GM21367 (cell line): ENCODE measurements around the gene DIS3L.
"Not testable (repeated sequence)": the region's sequence is repeated elsewhere in the genome, so short reads cannot be mapped to it uniquely, and the experiment has no call there.

Experiments
- ATAC-seq: cut with Tn5 transposase; IDR thresholded peaks from one replicate; pipeline ENCODE4 v1.9.1; 2021; ENCODE audit not compliant: unreplicated experiment

Gene DIS3L

DNA sequence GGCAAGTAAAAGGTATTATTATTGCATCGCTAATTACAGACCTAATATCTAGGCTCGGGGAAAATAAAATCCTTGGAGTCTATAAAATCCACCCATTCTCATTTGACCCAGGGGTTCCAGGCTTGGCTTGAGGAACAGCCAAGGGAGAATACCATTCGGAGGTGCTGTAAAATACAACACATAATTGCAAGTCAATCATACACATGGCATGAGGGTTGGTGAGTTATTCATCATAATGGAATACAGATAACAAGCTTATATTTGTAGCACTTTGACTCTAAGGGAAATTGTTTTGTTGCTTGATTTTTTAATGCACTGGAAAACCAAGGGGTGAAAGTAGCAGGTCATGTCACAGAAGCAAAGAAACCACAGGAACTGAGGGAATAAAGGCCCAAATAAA lies 16.8 kb upstream of the DIS3L start:
- ATAC-seq, result no peak

DNA sequence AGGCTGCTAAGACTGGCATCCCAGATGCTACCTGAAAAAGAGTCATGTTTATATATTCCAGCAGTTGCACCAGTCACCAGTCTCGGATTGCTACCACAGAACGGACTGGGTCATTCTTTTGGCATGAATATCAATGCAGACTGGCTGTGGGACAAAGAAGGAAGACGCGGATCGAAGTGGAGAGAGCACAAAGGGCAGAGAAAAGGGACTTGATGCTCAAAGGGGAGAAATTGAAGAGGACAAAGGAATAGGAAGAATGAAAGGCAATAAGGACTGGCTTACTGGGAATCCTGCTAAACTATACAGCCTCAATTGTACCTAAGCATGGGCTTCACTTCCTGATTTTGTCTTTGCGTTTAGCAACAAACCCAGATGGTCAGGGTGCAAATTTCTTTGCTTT lies 15.3 kb upstream of the DIS3L start:
- no peak for ATAC-seq

DNA sequence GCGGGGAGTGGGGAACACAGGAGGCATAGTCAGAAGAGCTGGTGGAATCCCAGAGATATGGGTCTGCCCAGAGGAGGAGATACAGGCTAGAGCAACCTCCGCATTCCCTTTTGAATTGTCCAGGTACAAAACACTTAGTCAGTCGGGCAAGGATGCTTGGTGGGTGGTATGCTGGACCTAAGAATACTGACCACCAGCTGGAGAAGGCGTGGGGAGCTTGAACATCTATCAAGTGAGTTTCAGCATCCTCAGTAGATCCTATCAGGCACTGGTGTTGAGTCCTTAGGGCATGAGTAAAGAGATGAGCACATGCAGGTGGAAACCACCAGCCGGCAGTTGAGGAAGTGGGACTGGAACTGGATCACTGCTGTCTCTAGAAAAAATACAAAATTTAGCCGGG lies 14.7 kb upstream of the DIS3L start:
- no peak for ATAC-seq

DNA sequence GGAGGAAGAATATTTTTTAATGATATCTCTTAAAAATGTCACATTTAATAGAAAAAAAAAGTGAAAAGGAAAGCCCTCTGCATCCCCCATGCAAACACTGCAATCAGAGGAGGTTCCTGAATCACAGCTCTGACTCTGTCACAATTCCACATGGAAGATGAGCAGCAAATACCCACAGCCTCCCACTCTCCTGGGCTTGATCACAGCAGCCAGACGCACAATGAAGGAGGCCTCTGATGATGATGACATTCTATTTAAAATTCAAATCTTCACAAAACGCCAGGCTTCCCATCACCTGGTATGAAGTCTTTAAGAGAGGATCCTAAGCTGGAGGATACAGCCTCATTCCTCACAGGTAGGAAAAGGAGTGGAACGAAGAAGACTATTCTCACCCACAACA lies 9.1 kb upstream of the DIS3L start:
- ATAC-seq, result no peak

DNA sequence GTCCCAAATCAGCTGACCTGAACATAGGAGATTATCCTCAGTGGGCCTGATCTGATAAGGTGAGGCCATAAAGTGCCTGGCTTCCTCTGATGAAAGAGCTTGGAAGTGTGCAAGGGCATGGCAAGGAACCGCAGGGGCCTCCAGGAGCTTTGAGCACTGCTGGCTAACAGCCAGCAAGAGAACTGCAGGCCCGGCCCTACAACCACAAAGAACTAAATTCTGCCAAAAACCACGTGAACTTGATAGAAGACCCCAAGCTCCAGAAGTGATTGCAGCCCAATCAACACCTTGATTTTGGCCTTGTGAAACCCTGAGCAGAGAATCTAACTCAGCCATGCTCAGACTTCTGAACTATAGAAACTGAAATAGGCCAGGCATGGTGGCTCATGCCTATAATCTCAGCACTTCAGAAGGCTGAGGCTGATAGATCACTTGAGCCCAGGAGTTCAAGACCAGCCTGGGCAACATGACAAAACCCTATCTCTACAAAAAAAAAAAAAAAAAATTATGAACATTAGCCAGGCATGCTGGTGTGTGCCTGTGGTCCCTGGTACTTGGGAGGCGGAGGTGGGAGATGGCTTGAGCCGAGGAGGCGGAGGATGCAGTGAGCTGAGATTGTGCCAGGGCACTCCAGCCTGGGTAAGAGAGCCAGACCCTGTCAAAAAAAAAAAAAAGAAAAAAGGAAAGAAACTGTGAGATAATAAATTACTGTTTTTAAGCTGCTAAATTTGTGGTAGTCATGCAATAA lies 7.7 kb upstream of the DIS3L start:
- no peak for ATAC-seq

DNA sequence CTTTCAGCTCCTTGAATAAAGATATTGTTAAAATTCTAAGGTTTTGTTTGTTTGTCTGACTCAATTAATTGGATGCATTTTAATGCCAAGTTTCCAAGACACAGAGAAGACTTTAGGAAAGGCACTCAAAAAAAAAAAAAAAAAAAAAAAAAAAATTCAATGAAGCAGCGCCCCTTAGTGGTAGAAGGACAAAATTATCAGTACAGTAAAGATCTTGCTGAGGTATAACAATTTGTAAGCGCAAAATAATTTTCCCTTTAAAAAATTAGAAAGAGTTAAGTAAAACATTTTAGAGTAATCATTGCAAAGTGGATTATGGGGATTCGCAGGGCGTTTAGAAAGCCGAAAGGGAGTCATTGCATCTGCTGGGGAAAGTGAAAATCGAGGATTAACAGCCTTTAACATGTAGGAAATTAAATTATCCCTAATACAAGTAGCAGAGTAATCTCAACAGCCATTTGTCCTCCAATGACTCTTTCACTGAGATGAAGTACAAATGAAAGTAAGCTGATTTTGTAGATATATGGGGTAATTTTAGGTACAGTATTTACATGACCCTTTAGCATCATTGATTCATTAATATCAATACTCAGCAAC lies 5.8 kb upstream of the DIS3L start:
- ATAC-seq, result no peak

DNA sequence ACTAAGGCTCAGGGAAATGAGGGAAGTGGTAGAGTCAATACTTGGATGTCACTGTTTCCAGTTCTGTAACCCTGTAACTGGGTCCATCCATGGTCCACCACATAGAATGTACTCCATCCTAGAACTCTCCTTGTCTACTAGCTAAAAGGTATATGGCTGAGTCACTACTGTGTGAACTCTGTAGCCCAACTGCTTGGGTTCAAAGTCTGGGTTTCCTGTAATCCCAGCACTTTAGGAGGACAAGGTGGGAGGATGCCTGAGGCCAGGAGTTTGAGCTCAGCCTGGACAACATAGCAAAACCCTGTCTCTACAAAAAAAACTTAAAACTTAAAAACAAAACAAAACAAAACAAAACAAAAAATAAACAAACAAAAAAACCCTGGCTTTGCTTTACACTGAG lies 5.3 kb upstream of the DIS3L start:
- no peak for ATAC-seq

DNA sequence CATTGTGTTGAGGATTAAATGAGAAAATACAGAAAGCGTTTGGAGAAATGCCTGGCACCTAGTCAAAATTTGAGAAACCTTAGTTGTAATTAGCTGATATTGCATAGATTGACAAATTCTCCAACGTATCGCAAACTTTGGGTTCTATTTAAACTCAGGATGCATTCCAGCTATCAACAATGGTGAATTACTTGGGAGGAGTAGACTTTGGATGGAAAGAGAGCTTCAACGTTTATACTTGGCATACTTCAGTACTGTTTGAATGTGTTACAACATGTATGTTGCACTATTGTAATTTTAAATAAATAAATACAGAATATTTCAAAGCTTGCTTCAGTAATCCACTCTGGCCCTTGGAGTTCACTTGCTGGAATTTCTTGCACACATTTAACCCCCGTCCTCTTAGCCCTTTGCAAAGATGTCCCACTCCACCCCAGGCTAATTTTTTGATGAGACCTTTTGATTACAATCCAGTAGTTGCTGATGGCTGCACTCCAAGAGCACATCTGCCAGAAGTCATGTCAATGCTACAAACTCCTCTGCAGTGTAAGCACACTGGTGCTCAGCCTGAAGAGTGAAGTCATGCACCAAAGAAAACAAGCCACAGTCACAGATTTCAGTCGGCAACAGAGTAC lies 4.7 kb upstream of the DIS3L start:
- no peak for ATAC-seq

DNA sequence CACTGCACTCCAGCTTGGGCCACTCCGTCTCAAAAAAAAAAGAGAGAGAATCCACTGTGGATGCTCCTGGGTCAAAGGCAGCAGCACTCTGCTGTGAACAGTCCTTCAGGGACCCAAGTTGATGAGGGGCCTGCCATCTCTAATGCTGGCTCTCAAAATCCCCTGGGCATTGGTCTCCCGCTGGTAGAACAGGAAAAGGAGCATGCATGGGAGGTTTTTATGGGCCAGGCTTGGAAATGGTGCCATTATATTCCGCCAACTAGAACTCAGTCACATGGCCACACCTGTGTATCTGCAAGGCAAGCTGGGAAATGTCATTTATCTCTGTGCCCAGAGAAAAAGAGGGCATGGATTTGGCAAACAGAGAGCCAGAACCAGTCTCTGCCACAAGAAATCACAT lies 3.4 kb upstream of the DIS3L start:
- ATAC-seq, result no peak

DNA sequence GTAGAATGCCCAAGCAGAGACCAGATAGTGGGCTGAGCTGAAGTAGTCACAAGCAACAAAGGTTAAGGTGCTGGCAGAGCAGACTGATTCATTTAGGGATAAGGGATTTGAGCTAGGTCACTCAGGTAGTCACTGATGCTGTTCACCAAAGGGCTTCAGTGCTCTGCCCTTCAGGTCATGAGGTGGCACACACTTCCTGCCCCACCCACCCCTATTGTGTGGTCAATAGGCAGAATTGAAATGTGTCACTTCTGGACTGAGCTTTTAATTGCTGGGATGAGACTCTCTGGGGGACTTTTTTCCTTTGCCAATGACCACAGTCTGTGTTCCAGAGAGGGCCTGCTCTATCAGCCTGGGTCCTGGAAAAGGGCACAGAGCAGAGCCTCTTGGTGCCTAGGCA lies 2.9 kb upstream of the DIS3L start:
- ATAC-seq, result no peak

DNA sequence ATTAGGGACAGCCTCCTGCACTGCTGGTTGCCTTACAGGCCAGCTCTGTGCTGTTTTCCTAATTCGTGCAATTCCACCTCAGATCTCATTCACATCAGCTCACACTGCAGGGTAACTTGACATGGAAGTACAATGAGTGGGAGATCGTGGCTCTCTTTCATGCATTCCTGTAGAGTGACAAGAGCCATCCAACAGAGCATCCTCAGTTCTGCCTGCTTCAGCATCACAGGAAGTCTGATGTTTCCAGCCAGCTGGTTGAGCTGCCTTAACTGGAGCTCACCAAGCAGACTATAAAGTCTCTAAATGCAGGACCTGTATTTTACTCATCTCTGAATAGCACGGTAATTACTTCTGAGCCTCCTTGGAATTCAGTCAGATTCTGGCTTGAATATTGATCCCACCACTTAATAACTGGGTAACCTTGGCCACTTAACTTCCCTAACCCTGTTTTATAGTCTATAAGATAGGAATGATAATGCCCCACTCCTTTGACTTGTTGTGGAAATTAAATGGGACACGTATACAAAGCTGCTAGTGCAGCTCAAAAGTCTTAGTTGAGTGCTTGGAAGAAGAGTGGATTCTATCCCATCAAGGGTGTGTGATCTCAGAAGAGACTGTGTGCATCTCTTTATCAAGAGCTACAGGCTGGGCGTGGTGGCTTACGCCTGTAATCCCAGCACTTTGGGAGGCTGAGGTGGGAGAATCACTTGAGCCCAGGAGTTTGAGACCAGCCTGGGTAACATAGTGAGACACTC lies 1.4 kb upstream of the DIS3L start:
- ATAC-seq, result no peak

DNA sequence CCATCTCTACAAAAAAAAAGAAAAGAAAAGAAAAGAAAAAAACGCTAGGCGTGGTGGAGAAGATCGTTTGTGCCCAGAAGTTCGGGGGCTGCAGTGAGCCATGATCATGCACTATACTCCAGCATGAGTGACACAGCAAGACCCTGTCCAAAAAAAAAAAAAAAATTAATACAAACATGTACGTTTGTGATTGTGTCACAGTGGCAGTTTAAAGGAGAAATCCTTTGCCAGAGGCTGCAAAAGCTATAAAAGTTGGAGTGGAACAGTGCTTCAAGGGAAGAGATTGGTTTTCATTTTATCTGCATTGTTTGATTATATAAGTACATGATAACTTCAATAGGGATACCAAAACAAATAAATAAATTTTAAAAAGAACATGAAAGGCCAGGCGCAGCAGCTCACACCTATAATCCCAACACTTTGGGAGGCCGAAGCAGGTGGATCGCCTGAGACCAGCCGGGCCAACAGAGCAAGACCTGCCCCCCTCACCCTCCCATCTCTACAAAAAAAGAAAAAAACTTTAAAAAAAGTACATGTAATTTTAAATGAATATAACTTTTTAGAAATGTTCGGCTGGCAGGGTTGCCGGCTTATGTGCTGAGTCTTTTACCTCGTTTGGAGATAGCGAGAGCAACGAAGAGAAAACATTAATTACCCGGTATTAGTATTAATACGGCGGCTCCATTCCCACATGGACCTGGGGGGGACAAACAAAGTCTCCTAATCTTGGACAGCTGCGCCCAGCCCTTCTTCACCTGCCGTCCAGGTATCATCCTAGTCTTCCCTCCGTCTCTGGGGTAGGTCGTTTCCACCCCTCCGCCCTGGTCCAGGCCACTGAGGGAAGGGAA lies 573 bp upstream of the DIS3L start:
- no peak for ATAC-seq

DNA sequence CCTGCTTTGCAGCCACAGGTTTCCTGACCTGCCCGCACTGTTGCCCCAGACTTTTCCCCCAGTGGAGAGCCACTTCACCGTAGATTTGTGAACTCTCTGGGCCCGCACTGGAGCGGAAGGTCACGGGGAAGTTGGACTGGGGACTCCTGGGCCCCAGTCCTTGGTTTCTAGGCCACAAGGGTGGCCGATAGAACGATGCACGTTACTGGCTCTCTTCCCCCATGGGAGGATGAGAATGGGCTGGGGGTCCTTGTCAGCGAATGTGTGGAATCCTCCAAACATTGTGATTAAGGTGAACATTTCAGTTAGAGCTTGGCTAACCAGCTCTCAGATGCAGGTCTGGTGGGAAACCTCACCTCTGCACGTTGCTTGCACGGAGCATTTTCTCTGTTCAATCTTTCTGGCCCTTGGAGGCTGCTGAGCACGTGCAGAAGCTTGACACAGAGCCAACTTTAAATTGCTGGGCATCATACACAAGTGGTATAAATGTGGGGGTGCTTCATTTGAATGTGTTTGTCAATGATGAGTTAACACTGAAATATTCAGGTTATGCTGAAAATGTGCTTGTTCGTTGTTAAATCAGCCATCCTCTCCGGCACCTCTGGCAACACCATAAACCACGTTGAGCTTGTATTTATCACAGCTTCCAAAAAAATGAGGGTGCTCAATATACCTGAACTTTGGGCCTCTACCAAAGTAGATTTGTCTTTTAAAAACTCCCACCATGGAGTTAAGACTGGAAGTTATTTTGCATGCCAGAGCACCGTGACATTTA lies 976 bp downstream of the DIS3L start:
- peak; percentile 23 for ATAC-seq

DNA sequence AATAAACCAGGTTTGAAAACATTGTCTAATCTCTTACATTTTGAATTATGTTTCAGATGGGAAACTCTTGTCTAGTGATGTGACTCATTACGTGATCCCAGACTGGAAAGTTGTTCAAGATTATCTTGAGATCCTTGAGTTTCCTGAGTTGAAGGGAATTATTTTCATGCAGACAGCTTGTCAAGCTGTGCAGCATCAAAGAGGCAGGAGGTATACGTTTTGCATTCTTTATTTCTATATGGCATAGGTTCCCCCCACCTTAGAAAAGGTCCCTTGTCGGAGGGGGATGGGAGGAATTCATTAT lies 1.5 kb downstream of the DIS3L start:
- no peak for ATAC-seq

DNA sequence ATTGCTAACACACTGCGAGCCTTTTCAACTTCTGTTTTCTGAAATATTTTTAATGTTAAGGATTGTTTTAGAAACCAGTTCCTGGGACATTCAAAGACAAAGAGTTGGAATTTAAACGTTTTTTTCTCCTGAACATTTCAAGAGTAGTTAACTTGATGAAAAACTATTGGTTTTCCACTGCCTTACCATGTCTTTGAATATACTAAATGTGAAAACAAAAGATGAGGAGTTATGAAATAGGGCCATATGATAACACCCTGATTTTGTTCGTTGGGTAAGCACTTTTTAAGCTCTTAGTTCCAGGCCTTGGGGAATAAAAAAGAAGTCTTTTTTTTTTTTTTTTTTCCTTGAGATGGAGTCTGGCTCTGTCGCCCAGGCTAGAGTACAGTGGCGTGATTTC lies 2.8 kb downstream of the DIS3L start:
- ATAC-seq, result no peak

DNA sequence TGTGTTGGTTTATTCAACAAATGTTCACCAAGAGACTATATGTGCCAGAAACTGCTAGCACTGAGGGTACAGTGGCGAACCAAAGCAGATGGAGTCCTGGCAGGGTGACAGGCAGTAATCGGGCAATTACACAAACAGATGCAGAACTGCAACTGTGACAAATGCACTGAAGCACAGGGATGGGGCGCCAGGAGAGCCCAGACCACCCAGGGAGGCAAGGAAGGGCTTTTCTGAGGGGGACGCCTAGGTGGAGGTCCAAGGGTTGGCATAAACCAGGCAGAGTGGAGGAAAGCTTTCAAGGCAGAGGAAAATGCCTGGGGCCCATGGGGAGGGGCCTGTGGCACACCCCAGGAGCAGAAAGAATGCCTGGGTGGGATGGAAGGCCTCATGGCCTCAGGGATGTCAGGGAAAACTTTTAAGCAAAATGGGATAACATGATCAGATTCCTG lies 5.5 kb downstream of the DIS3L start:
- no peak for ATAC-seq

DNA sequence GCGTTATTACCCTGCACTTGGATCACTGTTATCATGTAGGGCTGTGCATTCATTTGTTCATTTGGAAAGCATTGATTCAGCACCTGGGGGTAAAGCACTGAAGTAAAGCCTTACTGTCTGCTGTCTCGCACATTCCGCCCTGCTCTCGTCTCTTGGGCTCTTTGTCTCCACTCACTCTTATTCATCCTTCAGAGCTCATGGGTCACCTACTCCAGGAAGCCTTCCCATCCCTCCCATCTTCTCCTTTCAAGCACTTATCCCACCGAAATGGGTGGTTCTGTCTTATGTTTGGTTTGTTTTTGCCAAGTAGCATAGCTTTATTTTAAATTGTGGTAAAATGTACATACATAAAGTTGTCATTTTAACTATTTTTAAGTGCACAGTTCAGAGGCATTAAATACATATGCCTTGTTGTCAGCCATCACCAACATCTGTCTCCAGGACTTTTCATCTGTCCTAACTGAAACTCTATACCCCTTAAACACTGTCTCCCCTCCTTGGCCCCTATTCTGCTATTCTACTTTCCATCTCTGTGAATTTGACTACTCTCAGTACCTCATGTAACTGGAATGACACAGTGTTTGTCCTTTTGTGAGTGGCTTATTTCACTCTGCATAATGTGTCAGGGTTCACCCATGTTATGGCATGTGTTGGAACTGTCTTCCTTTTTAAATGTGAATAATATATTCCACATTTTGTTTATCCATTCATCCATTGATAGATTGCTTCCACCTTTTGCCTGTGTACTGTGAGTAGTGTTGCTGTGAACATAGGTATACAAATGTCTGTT lies 9.3 kb downstream of the DIS3L start:
- ATAC-seq, result no peak

DNA sequence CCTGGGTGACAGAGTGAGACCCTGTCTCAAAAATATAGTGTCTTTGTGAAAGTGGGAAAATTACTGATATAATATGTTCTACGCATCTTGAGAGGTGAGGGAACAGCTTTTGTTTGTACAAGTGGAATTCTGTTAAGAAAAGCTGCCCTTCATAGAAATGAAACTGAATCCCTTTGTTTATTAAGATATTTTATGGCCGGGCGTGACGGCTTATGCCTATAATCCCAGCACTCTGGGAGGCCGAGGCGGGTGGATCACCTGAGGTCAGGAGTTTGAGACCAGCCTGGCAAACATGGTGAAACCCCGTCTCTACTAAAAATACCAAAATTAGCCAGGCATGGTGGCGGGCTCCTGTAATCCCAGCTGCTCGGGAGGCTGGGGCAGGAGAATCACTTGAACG lies 11.1 kb downstream of the DIS3L start:
- ATAC-seq, result not testable (repeated sequence)

DNA sequence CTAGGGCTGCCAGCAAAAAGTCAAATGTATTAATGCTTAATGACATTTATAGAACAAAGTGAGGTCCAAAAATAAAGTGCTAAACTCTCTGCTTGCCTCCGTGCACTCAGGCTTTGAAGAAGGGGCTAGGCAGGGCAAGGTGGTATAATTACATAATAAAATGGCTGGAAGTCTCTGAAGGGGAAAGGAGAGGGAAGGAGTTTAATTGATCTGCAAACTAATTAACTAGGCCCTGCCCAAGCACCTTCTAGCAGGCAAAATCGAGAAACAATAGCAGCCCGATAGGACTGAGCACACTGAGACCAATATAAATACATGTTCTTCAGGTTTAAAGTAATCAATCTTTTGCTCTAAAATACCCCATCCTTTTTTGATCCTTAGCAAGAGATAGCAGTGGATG lies 13.0 kb downstream of the DIS3L start:
- no peak for ATAC-seq

DNA sequence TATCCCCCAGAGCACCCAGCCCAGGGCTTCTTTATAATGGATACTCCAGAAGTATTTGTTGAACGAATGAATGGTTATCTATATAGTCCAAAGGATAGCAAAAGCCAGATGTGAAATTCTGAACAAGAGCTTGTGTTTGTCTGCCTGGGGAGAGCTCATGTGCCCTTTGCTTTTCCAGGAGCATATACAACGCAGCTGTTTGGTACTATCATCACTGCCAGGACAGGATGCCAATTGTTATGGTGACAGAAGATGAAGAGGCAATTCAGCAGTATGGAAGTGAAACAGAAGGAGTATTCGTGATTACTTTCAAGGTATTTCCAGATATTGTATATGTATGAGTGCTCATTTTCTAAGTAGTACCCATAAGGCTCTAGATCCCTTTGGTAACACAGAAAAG lies 15.2 kb downstream of the DIS3L start:
- no peak for ATAC-seq
